ENCODE measurements around the gene PTMA.
"Not testable (repeated sequence)": the region's sequence is repeated elsewhere in the genome, so short reads cannot be mapped to it uniquely, and the experiment has no call there.

PTMA gene

GRCh38 chr2:231722721-231723307 lies 14.5 kb downstream of the PTMA start:
- Histone ChIP-seq H3K9ac (ENCODE audit: low read length) (no peak overlapping the region), H3K9me3 (ENCODE audit: control insufficient read depth, low read length) (no peaks in the 10 kb centered on the region), H3K36me3 (ENCODE audit: control insufficient read depth, insufficient read depth, low read length, severe bottlenecking) (no peaks in the 10 kb centered on the region), H3K4me1 (ENCODE audit: control insufficient read depth, insufficient read depth, low read length) (peaks cover 3% of the 10 kb centered on the region), H3K4me3 (ENCODE audit: low read length) (no peak overlapping the region), H3K27me3 (replicated peaks; ENCODE audit: control insufficient read depth, insufficient read depth, low read length) (no peaks in the 10 kb centered on the region)
- DNase-seq (ENCODE audit: low read depth), result no peak

- H3K9me3 ChIP-seq (ENCODE audit: control insufficient read depth, low read length), result no peaks in the 10 kb centered on the region
- H3K9ac ChIP-seq (ENCODE audit: low read length), result no peak overlapping the region
- H3K4me1 ChIP-seq (ENCODE audit: control insufficient read depth, insufficient read depth, low read length), result no peaks in the 10 kb centered on the region
- H3K36me3 ChIP-seq (ENCODE audit: control insufficient read depth, insufficient read depth, low read length, severe bottlenecking), result no peaks in the 10 kb centered on the region
- DNase-seq (ENCODE audit: low read depth), result no peak
- H3K27me3 ChIP-seq (replicated peaks; ENCODE audit: control insufficient read depth, insufficient read depth, low read length), result no peaks in the 10 kb centered on the region
- no peak overlapping the region for H3K4me3 ChIP-seq (ENCODE audit: low read length)
Observed at GRCh38 chr2:231725476-231725875, 17.2 kb downstream of the PTMA start.

GRCh38 chr2:231726276-231726675 lies 18.0 kb downstream of the PTMA start:
- Histone ChIP-seq H3K27me3 (replicated peaks; ENCODE audit: control insufficient read depth, insufficient read depth, low read length) (no peaks in the 10 kb centered on the region), H3K9me3 (ENCODE audit: control insufficient read depth, low read length) (no peaks in the 10 kb centered on the region), H3K4me1 (ENCODE audit: control insufficient read depth, insufficient read depth, low read length) (no peaks in the 10 kb centered on the region), H3K36me3 (ENCODE audit: control insufficient read depth, insufficient read depth, low read length, severe bottlenecking) (no peaks in the 10 kb centered on the region), H3K4me3 (ENCODE audit: low read length) (no peak overlapping the region), H3K9ac (ENCODE audit: low read length) (no peak overlapping the region)
- DNase-seq (ENCODE audit: low read depth), result no peak

GRCh38 chr2:231727621-231728020 lies 19.3 kb downstream of the PTMA start:
- Histone ChIP-seq H3K9ac (ENCODE audit: low read length) (no peak overlapping the region), H3K27me3 (replicated peaks; ENCODE audit: control insufficient read depth, insufficient read depth, low read length) (no peaks in the 10 kb centered on the region), H3K4me1 (ENCODE audit: control insufficient read depth, insufficient read depth, low read length) (peaks cover 10% of the 10 kb centered on the region), H3K4me3 (ENCODE audit: low read length) (no peak overlapping the region), H3K9me3 (ENCODE audit: control insufficient read depth, low read length) (no peaks in the 10 kb centered on the region), H3K36me3 (ENCODE audit: control insufficient read depth, insufficient read depth, low read length, severe bottlenecking) (peaks cover 2% of the 10 kb centered on the region)
- DNase-seq (ENCODE audit: low read depth), result no peak

- no peak for DNase-seq (ENCODE audit: low read depth)
- Histone ChIP-seq H3K36me3 (ENCODE audit: control insufficient read depth, insufficient read depth, low read length, severe bottlenecking) (peaks cover 10% of the 10 kb centered on the region), H3K4me3 (ENCODE audit: low read length) (no peak overlapping the region), H3K9ac (ENCODE audit: low read length) (no peak overlapping the region), H3K9me3 (ENCODE audit: control insufficient read depth, low read length) (no peaks in the 10 kb centered on the region), H3K27me3 (replicated peaks; ENCODE audit: control insufficient read depth, insufficient read depth, low read length) (no peaks in the 10 kb centered on the region), H3K4me1 (ENCODE audit: control insufficient read depth, insufficient read depth, low read length) (peaks cover 11% of the 10 kb centered on the region)
Observed at GRCh38 chr2:231732604-231733003, 24.3 kb downstream of the PTMA start.

GRCh38 chr2:231737761-231738160 lies 29.4 kb downstream of the PTMA start:
- no peak overlapping the region for H3K4me3 ChIP-seq (ENCODE audit: low read length)
- no peak overlapping the region for H3K9ac ChIP-seq (ENCODE audit: low read length)
- H3K9me3 ChIP-seq (ENCODE audit: control insufficient read depth, low read length), result no peaks in the 10 kb centered on the region
- no peaks in the 10 kb centered on the region for H3K27me3 ChIP-seq (replicated peaks; ENCODE audit: control insufficient read depth, insufficient read depth, low read length)
- DNase-seq (ENCODE audit: low read depth), result no peak
- H3K36me3 ChIP-seq (ENCODE audit: control insufficient read depth, insufficient read depth, low read length, severe bottlenecking), result peaks cover 8% of the 10 kb centered on the region
- H3K4me1 ChIP-seq (ENCODE audit: control insufficient read depth, insufficient read depth, low read length), result no peaks in the 10 kb centered on the region

- no peak for DNase-seq (ENCODE audit: low read depth)
- no peak overlapping the region for H3K9ac ChIP-seq (ENCODE audit: low read length)
- H3K4me1 ChIP-seq (ENCODE audit: control insufficient read depth, insufficient read depth, low read length), result peaks cover 9% of the 10 kb centered on the region
Observed at GRCh38 chr2:231743376-231744116, 35.2 kb downstream of the PTMA start.

GRCh38 chr2:231745303-231746038 lies 37.1 kb downstream of the PTMA start:
- H3K9me3 ChIP-seq (ENCODE audit: control insufficient read depth, low read length), result no peaks in the 10 kb centered on the region
- no peak overlapping the region for H3K4me3 ChIP-seq (ENCODE audit: low read length)
- peaks cover 9% of the 10 kb centered on the region for H3K4me1 ChIP-seq (ENCODE audit: control insufficient read depth, insufficient read depth, low read length)
- H3K36me3 ChIP-seq (ENCODE audit: control insufficient read depth, insufficient read depth, low read length, severe bottlenecking), result no peaks in the 10 kb centered on the region
- DNase-seq (ENCODE audit: low read depth), result no peak
- no peaks in the 10 kb centered on the region for H3K27me3 ChIP-seq (replicated peaks; ENCODE audit: control insufficient read depth, insufficient read depth, low read length)
- H3K9ac ChIP-seq (ENCODE audit: low read length), result no peak overlapping the region

More at GRCh38 chr2:231743376-231744116, 35.2 kb downstream of the PTMA start:
- Histone ChIP-seq H3K36me3 (ENCODE audit: control insufficient read depth, insufficient read depth, low read length, severe bottlenecking) (no peaks in the 10 kb centered on the region), H3K27me3 (replicated peaks; ENCODE audit: control insufficient read depth, insufficient read depth, low read length) (no peaks in the 10 kb centered on the region), H3K9me3 (ENCODE audit: control insufficient read depth, low read length) (no peaks in the 10 kb centered on the region), H3K4me3 (ENCODE audit: low read length) (no peak overlapping the region)

- H3K36me3 ChIP-seq (ENCODE audit: control insufficient read depth, insufficient read depth, low read length, severe bottlenecking); H3K4me1 ChIP-seq (ENCODE audit: control insufficient read depth, insufficient read depth, low read length); DNase-seq (ENCODE audit: low read depth); H3K9me3 ChIP-seq (ENCODE audit: control insufficient read depth, low read length); H3K9ac ChIP-seq (ENCODE audit: low read length); H3K4me3 ChIP-seq (ENCODE audit: low read length); H3K27me3 ChIP-seq (replicated peaks; ENCODE audit: control insufficient read depth, insufficient read depth, low read length): not testable (repeated sequence)
Observed at GRCh38 chr2:231748153-231748896, 40.0 kb downstream of the PTMA start.

GRCh38 chr2:231749016-231749415 lies 40.7 kb downstream of the PTMA start:
- DNase-seq (ENCODE audit: low read depth); H3K9ac ChIP-seq (ENCODE audit: low read length); H3K4me1 ChIP-seq (ENCODE audit: control insufficient read depth, insufficient read depth, low read length); H3K4me3 ChIP-seq (ENCODE audit: low read length); H3K9me3 ChIP-seq (ENCODE audit: control insufficient read depth, low read length); H3K36me3 ChIP-seq (ENCODE audit: control insufficient read depth, insufficient read depth, low read length, severe bottlenecking); H3K27me3 ChIP-seq (replicated peaks; ENCODE audit: control insufficient read depth, insufficient read depth, low read length): not testable (repeated sequence)
